Measurements from ENCODE around the gene CSGALNACT2.

DNA sequence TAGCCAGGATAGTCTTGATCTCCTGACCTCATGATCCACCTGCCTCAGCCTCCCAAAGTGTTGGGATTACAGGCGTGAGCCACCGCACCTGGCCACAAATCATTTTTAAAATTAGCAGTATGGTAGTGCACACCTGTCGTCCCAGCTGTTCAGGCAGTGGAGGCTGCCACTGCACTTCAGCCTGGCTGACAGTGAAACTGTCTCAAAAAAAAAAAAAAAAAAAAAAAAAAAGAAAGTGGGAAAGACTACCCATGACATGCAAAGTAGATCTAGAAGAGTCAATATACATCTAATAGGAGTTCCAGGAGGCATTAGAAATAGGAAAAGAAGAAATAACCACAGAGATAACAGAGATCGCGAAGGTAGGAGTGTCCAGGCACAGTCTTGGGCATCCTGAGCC, 3.2 kb downstream of the CSGALNACT2 start:
- TF ChIP-seq, protein P1, sequence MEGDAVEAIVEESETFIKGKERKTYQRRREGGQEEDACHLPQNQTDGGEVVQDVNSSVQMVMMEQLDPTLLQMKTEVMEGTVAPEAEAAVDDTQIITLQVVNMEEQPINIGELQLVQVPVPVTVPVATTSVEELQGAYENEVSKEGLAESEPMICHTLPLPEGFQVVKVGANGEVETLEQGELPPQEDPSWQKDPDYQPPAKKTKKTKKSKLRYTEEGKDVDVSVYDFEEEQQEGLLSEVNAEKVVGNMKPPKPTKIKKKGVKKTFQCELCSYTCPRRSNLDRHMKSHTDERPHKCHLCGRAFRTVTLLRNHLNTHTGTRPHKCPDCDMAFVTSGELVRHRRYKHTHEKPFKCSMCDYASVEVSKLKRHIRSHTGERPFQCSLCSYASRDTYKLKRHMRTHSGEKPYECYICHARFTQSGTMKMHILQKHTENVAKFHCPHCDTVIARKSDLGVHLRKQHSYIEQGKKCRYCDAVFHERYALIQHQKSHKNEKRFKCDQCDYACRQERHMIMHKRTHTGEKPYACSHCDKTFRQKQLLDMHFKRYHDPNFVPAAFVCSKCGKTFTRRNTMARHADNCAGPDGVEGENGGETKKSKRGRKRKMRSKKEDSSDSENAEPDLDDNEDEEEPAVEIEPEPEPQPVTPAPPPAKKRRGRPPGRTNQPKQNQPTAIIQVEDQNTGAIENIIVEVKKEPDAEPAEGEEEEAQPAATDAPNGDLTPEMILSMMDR (IDR thresholded peaks at IDR 0.05; ENCODE audit: insufficient read depth, low read length, poor library complexity, severe bottlenecking) = no peak
- TF ChIP-seq EZH2phosphoT487 (conservative IDR thresholded peaks at IDR 0.05; ENCODE audit: low read length) = no peak

Data from SU-DHL-6 (cell line).